ENCODE results near the gene LIFR.

The LIFR gene

DNA sequence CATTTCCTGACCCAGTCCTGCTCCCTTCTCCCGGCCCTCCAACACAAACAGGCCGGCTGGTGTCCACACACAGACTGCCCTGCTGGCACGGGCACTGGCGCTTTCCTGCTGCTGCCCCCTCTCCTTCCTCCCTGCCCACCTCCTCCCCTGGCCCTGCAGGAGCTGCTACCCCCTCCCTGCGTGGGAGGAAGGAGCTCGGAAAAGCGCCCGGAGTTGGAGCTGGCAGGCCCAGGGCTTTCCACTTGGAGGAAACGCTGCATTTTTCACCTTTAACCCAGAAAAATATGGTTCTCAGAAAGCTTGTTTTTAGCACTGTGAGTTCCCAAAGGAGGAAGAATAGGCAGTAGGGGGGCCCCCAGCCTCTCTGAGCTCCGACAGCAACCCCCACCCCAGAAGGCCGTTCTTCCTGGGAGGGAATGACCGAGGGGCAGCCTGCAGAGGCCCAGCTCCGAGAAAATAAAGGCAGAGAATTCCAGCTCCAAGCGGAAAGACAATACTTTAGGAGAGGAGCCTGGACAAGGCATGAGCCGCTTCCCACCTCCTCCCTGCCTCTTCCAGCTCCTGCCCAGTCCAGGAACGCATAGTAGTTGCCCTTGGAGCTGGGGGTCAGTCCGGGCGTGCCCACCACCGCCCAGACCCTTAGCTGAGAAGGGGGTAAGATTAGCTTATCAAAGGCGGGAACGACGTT lies 88.9 kb downstream of the LIFR start:
- peaks cover 8% of the 10 kb centered on the region for H3K27me3 ChIP-seq (replicated peaks; ENCODE audit: control insufficient read depth, insufficient read depth, low read length)
- TF ChIP-seq, protein P1, sequence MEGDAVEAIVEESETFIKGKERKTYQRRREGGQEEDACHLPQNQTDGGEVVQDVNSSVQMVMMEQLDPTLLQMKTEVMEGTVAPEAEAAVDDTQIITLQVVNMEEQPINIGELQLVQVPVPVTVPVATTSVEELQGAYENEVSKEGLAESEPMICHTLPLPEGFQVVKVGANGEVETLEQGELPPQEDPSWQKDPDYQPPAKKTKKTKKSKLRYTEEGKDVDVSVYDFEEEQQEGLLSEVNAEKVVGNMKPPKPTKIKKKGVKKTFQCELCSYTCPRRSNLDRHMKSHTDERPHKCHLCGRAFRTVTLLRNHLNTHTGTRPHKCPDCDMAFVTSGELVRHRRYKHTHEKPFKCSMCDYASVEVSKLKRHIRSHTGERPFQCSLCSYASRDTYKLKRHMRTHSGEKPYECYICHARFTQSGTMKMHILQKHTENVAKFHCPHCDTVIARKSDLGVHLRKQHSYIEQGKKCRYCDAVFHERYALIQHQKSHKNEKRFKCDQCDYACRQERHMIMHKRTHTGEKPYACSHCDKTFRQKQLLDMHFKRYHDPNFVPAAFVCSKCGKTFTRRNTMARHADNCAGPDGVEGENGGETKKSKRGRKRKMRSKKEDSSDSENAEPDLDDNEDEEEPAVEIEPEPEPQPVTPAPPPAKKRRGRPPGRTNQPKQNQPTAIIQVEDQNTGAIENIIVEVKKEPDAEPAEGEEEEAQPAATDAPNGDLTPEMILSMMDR (IDR thresholded peaks at IDR 0.05; ENCODE audit: insufficient read depth, low read length, poor library complexity, severe bottlenecking), result no peak
- H3K36me3 ChIP-seq (ENCODE audit: control insufficient read depth, insufficient read depth, low read length), result no peaks in the 10 kb centered on the region
- H3K4me3 ChIP-seq (replicated peaks; ENCODE audit: low read depth, low read length), result no peak overlapping the region
- DNase-seq (ENCODE audit: extremely low read depth, insufficient read length), result no peak

DNA sequence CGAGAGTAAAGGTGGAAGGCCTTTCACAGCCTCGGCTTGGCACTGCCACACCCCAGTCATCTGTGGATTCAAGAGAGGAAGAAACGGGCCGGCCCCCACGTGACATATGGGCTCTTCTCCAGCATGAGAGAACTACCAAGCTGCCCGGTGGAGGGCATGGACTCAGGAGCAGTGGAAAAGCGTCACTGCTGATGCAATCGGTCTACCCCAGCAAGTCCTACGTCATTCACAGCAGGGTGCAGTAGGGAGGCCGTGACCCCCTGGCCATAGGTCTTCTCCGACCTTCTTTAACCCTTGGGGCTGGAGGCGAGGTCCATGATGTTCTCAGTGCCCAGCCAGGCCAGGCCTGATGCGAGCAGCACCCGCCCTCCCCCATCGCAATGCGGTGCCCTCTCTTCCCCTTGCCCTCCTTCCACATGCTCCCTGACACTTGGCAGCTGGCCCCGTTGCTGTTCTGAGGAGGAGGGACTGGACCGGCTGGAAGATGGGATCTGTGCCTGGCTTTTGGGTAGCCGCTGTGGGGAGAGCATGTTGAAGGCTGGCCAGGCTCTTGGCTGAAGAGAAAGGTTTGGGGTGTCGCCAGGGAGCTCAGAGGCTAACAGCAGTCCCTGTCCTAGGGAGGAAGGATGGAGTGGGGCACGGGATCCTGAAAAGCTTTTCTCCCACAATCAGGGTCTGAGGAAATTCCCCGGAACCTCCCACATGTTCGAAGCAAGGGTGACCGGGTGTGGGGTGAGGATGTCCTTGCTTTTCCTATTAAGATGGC lies 89.8 kb downstream of the LIFR start:
- Histone ChIP-seq H3K36me3 (ENCODE audit: control insufficient read depth, insufficient read depth, low read length) (no peaks in the 10 kb centered on the region), H3K4me3 (replicated peaks; ENCODE audit: low read depth, low read length) (no peak overlapping the region), H3K27me3 (replicated peaks; ENCODE audit: control insufficient read depth, insufficient read depth, low read length) (peaks cover 9% of the 10 kb centered on the region)
- no peak for DNase-seq (ENCODE audit: extremely low read depth, insufficient read length)
- TF ChIP-seq, protein P1 (IDR thresholded peaks at IDR 0.05; ENCODE audit: insufficient read depth, low read length, poor library complexity, severe bottlenecking), result no peak

DNA sequence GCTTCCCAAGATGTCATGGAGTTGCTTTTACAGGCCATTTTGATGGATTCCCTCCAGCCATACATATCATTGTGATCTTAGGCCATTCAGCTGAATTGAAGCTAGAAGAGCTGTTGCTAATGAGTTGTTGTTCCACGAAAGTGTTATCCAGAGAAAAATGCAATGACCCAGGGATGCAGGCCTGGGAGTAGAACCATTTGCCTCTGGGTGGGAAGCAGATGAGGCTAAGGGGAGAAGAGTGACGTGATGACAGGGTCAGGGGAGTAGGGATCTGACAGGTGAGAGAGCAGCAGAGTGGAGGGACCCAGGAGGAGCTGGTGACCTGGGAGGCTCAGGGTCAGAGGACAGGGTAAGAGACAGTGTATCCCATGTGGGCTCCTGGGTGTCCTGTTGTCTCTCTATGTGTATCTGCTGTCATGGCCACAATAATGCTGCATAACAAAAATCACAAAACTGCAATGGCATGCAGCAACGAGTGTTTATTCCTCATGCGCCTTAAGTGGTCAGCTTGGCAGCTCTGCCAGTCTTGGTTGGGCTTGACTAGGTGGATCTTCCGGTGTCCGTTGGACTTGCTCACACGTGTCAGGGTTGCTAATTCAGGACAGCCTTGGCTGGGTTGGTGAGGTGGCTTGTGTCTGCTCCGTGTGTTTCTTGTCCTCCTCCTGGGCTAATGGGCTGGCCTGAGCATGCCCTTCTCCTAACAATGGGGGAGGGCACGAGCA lies 90.6 kb downstream of the LIFR start:
- TF ChIP-seq, protein P1 (IDR thresholded peaks at IDR 0.05; ENCODE audit: insufficient read depth, low read length, poor library complexity, severe bottlenecking), result no peak
- DNase-seq (ENCODE audit: extremely low read depth, insufficient read length), result no peak
- peaks cover 9% of the 10 kb centered on the region for H3K27me3 ChIP-seq (replicated peaks; ENCODE audit: control insufficient read depth, insufficient read depth, low read length)

DNA sequence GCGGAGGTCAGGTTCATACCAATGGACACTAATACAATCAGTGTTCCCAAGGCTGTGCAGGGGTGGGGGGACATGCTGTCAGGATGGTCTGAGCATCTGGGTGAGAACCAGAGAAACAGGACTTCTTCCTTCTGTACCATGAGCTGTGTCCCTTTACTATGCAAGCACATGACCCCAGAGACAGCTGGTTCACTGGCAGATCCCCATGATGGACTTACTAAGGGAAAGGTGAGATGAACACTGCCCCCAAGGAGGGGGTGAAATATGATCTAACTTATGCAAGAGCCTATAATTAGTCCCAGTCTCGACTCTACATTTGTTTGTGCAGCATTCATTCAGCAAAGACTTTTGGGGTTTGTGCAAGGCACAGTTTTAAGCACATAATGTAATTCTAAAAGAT lies 91.4 kb downstream of the LIFR start:
- no peak for DNase-seq (ENCODE audit: extremely low read depth, insufficient read length)
- H3K27me3 ChIP-seq (replicated peaks; ENCODE audit: control insufficient read depth, insufficient read depth, low read length), result peaks cover 12% of the 10 kb centered on the region
- TF ChIP-seq, protein P1 (IDR thresholded peaks at IDR 0.05; ENCODE audit: insufficient read depth, low read length, poor library complexity, severe bottlenecking), result no peak
- no peaks in the 10 kb centered on the region for H3K36me3 ChIP-seq (ENCODE audit: control insufficient read depth, insufficient read depth, low read length)
- no peak overlapping the region for H3K4me3 ChIP-seq (replicated peaks; ENCODE audit: low read depth, low read length)

More for the DNA sequence above, 90.6 kb downstream of the LIFR start:
- H3K36me3 ChIP-seq (ENCODE audit: control insufficient read depth, insufficient read depth, low read length), result no peaks in the 10 kb centered on the region
- H3K4me3 ChIP-seq (replicated peaks; ENCODE audit: low read depth, low read length), result no peak overlapping the region

DNA sequence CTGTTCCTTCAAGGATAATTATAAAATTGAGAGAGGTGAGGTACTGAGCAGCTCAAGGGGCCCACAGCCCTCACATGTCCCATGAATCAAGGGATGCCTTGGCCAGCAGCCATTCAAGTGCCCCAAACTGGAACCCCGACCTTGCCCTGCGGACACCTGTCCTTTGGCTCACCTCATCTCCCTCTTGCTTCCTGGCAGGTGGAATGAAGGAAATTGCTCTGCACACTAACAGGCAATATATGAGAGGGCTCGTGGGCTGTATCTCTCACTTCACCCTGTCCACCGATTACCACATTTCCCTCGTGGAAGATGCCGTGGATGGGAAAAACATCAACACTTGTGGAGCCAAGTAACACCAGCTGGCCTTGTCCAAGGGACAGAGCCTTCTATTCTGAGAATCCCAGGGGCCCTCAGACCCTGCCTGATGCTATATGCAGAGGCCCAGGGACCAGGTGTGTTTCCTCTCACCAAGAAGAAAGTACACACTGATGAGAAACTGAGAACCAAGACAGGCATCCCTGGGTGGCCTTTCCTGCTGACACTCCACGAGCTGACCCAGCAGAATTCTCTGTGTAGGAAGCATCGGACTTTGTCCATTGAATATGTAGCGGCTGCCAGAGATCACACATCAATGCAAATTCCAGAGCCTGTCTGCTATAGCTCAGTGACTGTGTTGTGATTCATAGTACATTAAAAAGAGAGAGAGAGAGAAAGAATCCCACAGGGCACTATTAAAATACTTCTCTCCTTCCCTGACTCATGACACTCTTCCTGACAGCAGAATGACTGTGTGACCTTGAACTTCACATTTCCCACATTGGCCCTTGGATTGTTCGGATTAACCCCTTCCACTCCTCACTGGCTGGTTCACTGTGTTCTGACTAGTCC lies 92.6 kb downstream of the LIFR start:
- H3K36me3 ChIP-seq (ENCODE audit: control insufficient read depth, insufficient read depth, low read length), result no peaks in the 10 kb centered on the region
- no peak for DNase-seq (ENCODE audit: extremely low read depth, insufficient read length)
- TF ChIP-seq, protein P1 (IDR thresholded peaks at IDR 0.05; ENCODE audit: insufficient read depth, low read length, poor library complexity, severe bottlenecking), result no peak
- H3K27me3 ChIP-seq (replicated peaks; ENCODE audit: control insufficient read depth, insufficient read depth, low read length), result peaks cover 12% of the 10 kb centered on the region
- no peak overlapping the region for H3K4me3 ChIP-seq (replicated peaks; ENCODE audit: low read depth, low read length)
